IPS DF 19.7 (cell line): Measurements from ENCODE around the gene SNX30.

Experiments used
- DNase-seq: peaks from one replicate; pipeline ENCODE4 v3.0.0-alpha.2; 2013; ENCODE audit warnings: low read depth, low spot score

Gene SNX30

GRCh38 chr9:112858005-112858404, 107.4 kb downstream of the SNX30 start:
- DNase-seq: no peak

GRCh38 chr9:112858625-112859147, 108.1 kb downstream of the SNX30 start:
- DNase-seq: no peak

- no peak for DNase-seq
These were observed 109.9 kb downstream of the SNX30 start for GRCh38 chr9:112860451-112860850.

DNA sequence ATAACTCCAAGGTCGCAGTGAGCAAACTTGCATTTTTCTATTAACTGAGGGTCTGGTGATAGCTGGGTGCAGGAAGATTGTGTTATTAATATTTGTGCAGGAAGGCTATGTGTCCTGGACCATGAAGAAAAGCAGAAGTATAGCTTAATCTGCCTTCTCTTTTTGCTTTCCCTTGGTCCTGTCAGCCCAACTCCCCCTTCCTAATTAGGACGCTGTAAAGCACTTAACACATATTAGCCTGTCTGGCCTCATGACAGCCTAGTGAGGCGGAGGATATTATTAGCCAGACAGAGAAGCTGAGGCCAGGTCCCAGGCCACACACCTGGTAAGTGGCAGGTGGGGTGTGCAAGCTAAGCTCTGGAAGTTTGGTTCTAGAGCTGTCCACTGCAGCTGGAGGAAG, 110.6 kb downstream of the SNX30 start:
- DNase-seq: no peak

- no peak for DNase-seq
These were observed 111.3 kb downstream of the SNX30 start for GRCh38 chr9:112861638-112862555.

DNA sequence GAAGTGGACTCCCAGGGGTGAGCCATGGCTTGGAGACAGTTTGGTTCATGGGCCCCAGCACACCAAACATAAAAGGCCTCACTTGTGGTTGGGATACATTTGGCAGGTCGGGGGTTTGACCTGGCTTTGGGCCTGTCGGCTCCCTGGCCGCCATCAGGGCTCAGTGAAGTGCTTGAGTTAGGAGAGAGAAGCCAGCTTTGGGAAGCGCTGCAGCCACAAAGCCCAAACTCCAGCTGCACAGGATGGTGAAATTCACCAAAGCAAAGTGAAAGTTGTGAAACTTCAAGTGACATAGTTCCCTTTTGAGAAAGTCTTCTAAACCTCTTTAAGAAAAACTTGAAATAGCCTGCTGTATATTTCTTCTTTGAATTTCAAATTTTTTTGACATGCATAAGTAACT, 112.7 kb downstream of the SNX30 start:
- no peak for DNase-seq

- DNase-seq: no peak
These were observed 113.2 kb downstream of the SNX30 start for GRCh38 chr9:112863746-112864145.

- no peak for DNase-seq
These were observed 113.8 kb downstream of the SNX30 start for GRCh38 chr9:112864403-112864802.

- DNase-seq: no peak
These were observed 114.4 kb downstream of the SNX30 start for GRCh38 chr9:112864982-112865381.

- no peak for DNase-seq
These were observed 116.2 kb downstream of the SNX30 start for GRCh38 chr9:112866662-112867274.

DNA sequence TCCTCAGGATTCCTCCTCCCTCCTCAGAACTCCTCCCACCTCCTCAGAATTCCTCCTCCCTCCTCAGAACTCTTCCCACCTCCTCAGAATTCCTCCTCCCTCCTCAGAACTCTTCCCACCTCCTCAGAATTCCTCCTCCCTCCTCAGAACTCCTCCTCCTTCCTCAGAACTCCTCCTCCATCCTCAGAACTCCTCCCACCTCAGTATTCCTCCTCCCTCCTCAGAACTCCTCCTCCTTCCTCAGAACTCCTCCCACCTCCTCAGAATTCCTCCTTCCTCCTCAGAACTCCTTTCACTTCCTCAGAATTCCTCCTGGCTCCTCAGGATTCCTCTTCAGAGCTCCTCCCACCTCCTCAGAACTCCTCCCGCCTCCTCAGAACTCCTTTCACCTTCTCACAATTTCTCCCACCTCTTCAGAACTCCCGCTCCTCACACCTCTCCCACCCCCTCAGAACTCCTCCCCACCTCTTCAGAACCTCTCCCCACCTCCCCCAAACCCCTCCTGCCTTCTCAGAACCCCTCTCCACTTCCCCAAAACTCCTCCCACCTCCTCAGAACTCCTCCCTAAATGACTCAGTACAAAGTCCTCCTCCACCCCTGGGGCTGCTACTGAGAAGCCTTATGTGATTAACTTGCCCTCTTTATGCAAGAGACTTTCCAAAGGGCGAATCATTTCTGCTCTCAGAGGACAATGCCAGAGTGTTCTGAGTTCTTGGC, 116.9 kb downstream of the SNX30 start:
- no peak for DNase-seq

GRCh38 chr9:112868461-112868860, 117.9 kb downstream of the SNX30 start:
- DNase-seq: no peak

- DNase-seq: no peak
These were observed 118.5 kb downstream of the SNX30 start for GRCh38 chr9:112869041-112869529.

DNA sequence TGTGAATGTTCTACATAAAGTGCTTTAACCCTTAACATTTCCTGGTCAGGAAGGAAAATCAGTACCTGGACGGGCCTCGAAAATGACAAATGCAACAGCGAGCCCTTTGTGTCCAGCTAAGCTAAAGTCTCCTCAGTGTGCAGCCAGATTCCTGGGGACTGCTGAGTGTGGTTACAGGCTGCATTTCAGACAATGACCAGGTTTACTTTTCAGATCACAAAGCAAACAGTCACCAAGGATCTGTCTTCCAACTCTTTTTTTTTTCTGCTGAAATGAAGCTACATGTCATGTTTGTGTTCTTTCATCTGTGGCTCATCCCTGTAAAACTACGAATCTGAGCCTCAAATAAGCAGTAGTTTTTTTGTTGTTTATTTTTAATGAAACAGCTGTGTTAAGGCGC, 119.4 kb downstream of the SNX30 start:
- no peak for DNase-seq

DNA sequence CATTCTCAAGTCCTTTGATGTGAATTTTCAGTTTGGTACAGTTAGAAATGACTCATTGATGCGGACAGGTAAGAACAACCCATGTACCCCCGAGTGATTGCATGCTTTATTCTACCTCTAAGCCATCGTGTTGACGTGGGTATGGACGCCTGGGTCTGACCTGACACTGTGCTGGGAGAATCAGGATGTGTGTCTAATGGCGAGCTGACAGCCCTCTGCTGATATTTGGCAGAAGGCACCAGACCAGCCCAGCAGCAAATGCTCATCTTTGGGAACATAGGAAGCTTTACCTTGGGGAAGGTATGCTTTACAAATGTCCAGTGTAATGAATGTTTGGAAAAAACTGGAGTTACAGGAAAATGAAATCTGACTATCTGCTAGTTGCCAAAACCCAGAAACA, 120.0 kb downstream of the SNX30 start:
- no peak for DNase-seq

DNA sequence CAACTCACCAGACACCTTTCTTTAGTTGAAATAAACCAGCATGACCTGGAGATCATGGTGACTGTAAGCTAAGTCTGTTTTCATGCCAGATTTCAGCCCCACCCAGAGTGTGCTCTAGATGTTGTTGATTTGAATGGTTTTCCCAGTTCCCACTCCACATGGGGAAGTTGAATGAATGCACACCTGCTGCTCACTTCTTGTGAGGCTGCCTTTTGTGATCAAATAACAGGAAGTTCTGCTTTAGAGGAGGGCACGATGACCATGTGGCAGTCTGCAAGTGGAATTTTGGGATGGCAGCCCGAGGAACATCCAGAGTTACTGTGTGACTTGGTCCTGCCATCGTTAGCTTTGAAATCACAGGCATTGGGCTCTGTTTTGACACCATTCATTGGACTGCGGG, 121.5 kb downstream of the SNX30 start:
- no peak for DNase-seq

DNA sequence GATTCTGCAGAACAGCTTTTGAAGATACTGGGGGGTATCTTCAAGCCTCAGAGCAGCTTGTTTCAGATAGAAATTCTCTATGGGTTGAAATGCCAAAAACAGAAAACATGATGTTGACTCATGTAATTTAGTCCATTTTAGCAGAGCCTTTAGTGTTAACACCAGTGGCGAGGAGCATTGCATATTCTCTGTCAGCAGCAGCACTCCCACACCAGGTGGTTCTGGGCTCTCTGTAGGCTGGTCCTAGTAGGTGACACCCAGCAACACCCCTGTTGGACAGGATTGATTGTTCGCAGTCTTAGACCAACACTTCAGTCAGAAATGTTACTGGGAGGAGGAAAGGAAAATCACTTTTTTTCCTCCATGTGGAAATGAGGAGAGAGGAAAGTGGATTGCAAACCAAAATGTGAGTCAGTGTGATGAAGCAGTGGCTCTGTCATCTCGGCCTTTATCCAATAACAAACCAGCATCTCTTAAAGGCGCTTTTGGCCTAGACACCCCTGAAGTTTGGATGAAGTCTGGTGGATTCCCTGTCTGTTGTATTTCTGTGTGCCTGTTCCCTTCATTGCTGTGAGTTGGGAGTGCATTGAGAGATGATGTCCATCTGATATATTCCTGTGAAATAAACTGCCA, 123.3 kb downstream of the SNX30 start:
- no peak for DNase-seq

GRCh38 chr9:112878752-112879151, 128.2 kb downstream of the SNX30 start:
- DNase-seq: no peak

- no peak for DNase-seq
These were observed 130.1 kb downstream of the SNX30 start for GRCh38 chr9:112880650-112881049.

DNA sequence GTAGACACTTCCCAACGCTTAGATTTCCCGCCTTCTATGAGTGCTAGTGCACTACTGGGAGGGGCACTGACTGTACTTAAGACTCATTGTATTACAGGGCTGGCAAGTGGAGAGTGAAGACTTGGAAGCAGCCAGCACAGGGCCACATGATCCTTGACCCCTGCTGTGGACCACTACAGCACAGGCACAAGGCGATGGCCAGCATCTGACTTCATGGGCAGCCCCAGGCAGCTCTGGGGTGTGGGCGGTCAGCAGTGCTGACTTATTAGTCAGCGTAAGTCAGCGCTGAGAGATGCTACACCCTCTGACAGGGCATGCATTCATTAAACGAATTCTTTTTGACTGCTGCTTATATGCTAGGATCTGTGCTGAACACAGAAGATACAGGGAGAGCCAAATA, 130.8 kb downstream of the SNX30 start:
- no peak for DNase-seq

DNA sequence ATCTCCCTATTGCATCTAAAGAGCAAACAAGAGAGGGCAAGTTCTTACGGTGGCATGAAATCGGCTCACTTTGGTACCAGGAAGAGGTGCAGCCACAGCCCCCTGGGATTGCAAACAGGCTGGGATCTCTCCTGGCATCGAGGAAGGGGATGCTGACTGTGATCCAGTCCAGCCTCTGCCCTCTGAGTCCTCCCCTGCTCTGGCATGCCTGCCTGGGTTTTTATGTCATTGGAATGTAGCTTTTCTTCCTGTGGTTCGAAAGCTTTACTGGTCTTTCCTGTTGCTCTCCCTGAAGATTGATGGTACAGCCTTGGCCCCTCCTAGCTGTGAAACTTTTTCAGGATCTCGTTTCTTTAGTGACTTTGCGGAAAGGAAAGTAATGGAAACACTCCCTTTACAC, 133.5 kb downstream of the SNX30 start:
- DNase-seq: no peak

DNA sequence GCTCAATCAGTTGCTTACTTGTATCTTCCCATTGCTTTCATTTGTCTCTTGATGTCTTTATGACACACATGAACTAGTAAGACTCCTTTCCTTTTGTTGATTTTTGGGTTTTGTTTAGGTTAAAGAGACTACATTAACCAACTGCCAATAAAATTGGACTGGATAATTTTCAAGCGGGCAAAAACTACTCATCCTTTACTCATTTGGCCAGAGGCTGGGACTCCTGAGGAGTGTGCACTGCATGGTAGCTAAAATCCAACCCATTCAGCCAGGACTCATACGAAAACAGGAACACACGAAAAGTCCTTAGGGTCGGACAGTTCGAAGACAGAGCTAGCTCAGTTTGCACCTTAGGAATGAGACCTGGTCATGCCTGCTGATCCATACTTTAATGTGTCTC, 134.2 kb downstream of the SNX30 start:
- DNase-seq: no peak
